ENCODE results near the gene DRGX. TPM values are rescaled to one million over a fixed set of nuclear protein-coding genes. Genes with fewer than 3 reads are reported as not detected.

Gene DRGX
- total and polyA plus RNA-seq, 2 donors (not counting 3 experiments of a cell fraction or from before 2014, with no cell fraction given) = not detected

DNA sequence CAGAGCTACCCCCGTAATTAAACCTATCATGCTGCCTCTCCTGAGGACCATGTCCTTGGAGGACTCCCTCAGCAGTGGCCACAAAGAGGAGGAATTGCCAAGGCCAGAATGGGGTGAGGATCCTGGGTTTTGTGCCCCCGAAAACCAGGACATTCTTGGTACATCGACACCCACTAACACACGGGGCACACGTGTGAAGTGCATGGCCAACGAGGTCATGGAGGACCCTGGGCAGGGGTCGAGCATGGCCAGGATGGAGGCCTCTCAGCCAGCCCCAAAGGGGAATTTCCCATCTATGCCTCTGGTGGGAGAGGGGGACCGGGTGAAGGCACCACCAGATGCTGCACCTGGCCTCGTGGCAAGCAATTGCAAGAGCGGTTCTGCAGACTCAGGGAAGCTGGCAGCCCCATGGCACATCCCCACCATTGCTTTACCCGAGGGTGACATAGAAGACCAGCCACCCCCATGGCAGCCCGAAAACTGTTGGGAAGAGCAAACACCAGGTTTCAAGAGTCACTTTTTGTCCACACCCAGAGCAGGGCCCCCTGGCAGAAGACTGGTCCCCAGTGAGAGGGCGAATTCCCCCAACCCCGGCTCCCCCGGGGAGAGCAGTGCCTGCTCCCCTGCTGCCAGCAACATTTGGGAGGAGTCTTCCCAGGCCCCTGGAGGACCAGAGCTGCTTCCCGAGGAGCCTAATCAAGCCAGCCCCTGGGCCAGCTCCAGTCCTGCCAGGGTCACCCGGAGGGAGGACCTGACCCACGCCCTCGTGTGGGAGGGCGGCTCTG is 70.6 kb downstream of the DRGX start:
- Histone ChIP-seq H3K36me3 (ENCODE audit: control insufficient read depth in 2 of 2, extremely low read depth in 1 of 2, insufficient read depth in 2 of 2, low read length in 2 of 2) (no peaks in the 10 kb centered on the region), H3K4me2 (ENCODE audit: insufficient read depth, low read length) (no peak overlapping the region), H3K9me3 (replicated peaks; ENCODE audit: control insufficient read depth, insufficient read depth, low read length) (no peaks in the 10 kb centered on the region), H3K27ac (ENCODE audit: insufficient read depth, low read depth, low read length) (no peak overlapping the region), H3K9ac (replicated peaks; ENCODE audit: extremely low read depth, insufficient read depth, low read length) (no peak overlapping the region), H3K4me1 (ENCODE audit: control insufficient read depth, extremely low read depth, insufficient read depth, low read length) (no peaks in the 10 kb centered on the region), H2AFZ (ENCODE audit: low read depth, low read length) (no peak overlapping the region), H3K4me3 (replicated peaks in 1 of 3; ENCODE audit: insufficient read depth in 1 of 3, low read depth in 1 of 3, low read length in 3 of 3) (no peak overlapping the region), H4K20me1 (replicated peaks; ENCODE audit: control insufficient read depth, extremely low read depth, insufficient read depth, low read length) (no peaks in the 10 kb centered on the region), H3K79me2 (ENCODE audit: control insufficient read depth, insufficient read depth, low read length) (no peaks in the 10 kb centered on the region), H3K9me1 (replicated peaks; ENCODE audit: control insufficient read depth, extremely low read depth, insufficient read depth, low read length) (no peaks in the 10 kb centered on the region), H3K27me3 (ENCODE audit: control insufficient read depth in 2 of 2, insufficient read depth in 2 of 2, low read length in 2 of 2) (no peaks in the 10 kb centered on the region)
- intact Hi-C loops (cut with micrococcal nuclease) (no loop called here), dilution Hi-C loops (cut with MboI; ENCODE audit: extremely low pct_ligation_motif_present, low sequenced_read_pairs) (no loop called here)
- FAIRE-seq (no peak), DNase-seq (ENCODE audit: low read depth, low spot score) (no peak)
- BruUV-seq (replicated peaks) = no TSS peak
- TF ChIP-seq, protein P1, sequence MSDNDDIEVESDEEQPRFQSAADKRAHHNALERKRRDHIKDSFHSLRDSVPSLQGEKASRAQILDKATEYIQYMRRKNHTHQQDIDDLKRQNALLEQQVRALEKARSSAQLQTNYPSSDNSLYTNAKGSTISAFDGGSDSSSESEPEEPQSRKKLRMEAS (IDR thresholded peaks at IDR 0.05; ENCODE audit: insufficient read depth, insufficient read length) = no peak
- TF ChIP-seq EZH2 (IDR thresholded peaks at IDR 0.05; ENCODE audit: borderline replicate concordance, low read depth, low read length, severe bottlenecking) (no peak), GATA2 (IDR thresholded peaks at IDR 0.05; ENCODE audit: insufficient read depth, insufficient read length, low read depth, low read length) (no peak)
- CTCF ChIA-PET = interaction anchor here (1.3 kb wide), 1 partner anchor 187 kb away, joined by 4 read pairs; no protein-coding TSS in a partner anchor
- POLR2A ChIA-PET = no interaction called here

DNA sequence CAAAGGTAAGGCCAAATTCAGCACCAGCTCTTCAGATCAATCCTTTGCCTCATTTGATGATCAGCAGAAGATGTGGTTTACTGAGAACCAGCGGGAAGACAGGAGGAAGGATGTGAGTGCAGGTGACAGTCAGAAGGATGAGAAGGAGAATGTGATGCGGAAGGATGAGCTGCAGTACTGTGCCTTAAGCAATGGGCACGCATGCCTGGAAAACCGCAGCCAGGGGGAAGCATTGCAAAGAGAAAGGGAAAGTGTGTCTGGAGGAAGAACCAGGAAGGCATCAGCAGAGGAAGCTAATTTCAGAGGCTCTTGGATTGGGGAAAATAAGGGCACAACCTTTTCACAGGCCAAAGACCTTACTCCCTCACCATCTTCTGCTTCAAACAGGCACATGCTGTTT is 71.2 kb downstream of the DRGX start:
- H3K9me3 ChIP-seq (replicated peaks; ENCODE audit: control insufficient read depth, insufficient read depth, low read length) = no peaks in the 10 kb centered on the region
- ChIA-PET CTCF (interaction anchor here (1.3 to 1.5 kb wide), 2 partner anchors 10 to 188 kb away, joined by 4 to 5 read pairs; no protein-coding TSS in a partner anchor), POLR2A (no interaction called here)
- intact Hi-C loops (cut with micrococcal nuclease) = no loop called here
- H3K79me2 ChIP-seq (ENCODE audit: control insufficient read depth, insufficient read depth, low read length) = no peaks in the 10 kb centered on the region
- no TSS peak for BruUV-seq (replicated peaks)
- no peaks in the 10 kb centered on the region for H3K27me3 ChIP-seq (ENCODE audit: control insufficient read depth in 2 of 2, insufficient read depth in 2 of 2, low read length in 2 of 2)
- FAIRE-seq (no peak), DNase-seq (ENCODE audit: low read depth, low spot score) (no peak)
- no peaks in the 10 kb centered on the region for H3K36me3 ChIP-seq (ENCODE audit: control insufficient read depth in 2 of 2, extremely low read depth in 1 of 2, insufficient read depth in 2 of 2, low read length in 2 of 2)
- H2AFZ ChIP-seq (ENCODE audit: low read depth, low read length) = no peak overlapping the region
- no peaks in the 10 kb centered on the region for H4K20me1 ChIP-seq (replicated peaks; ENCODE audit: control insufficient read depth, extremely low read depth, insufficient read depth, low read length)
- H3K4me2 ChIP-seq (ENCODE audit: insufficient read depth, low read length) = no peak overlapping the region
- H3K9me1 ChIP-seq (replicated peaks; ENCODE audit: control insufficient read depth, extremely low read depth, insufficient read depth, low read length) = no peaks in the 10 kb centered on the region
- no peaks in the 10 kb centered on the region for H3K4me1 ChIP-seq (ENCODE audit: control insufficient read depth, extremely low read depth, insufficient read depth, low read length)
- H3K27ac ChIP-seq (ENCODE audit: insufficient read depth, low read depth, low read length) = no peak overlapping the region
- TF ChIP-seq FOS (IDR thresholded peaks at IDR 0.05; ENCODE audit: borderline replicate concordance, insufficient read depth, low read length) (no peak), MYC (IDR thresholded peaks at IDR 0.05; ENCODE audit: low read depth, low read length) (no peak), JUN (IDR thresholded peaks at IDR 0.05; ENCODE audit: borderline replicate concordance, insufficient read depth, insufficient read length, low read depth) (no peak), GATA2 (IDR thresholded peaks at IDR 0.05; ENCODE audit: insufficient read depth, insufficient read length, low read depth, low read length) (no peak), POLR2A (IDR thresholded peaks at IDR 0.05; ENCODE audit: low read depth, low read length) (no peak), EZH2 (IDR thresholded peaks at IDR 0.05; ENCODE audit: borderline replicate concordance, low read depth, low read length, severe bottlenecking) (no peak), POLR2AphosphoS5 (IDR thresholded peaks at IDR 0.05; ENCODE audit: insufficient read depth, low read depth, low read length) (no peak)
- TF ChIP-seq, protein P1 (IDR thresholded peaks at IDR 0.05; ENCODE audit: insufficient read depth, insufficient read length) = no peak
- TF ChIP-seq, protein P2, sequence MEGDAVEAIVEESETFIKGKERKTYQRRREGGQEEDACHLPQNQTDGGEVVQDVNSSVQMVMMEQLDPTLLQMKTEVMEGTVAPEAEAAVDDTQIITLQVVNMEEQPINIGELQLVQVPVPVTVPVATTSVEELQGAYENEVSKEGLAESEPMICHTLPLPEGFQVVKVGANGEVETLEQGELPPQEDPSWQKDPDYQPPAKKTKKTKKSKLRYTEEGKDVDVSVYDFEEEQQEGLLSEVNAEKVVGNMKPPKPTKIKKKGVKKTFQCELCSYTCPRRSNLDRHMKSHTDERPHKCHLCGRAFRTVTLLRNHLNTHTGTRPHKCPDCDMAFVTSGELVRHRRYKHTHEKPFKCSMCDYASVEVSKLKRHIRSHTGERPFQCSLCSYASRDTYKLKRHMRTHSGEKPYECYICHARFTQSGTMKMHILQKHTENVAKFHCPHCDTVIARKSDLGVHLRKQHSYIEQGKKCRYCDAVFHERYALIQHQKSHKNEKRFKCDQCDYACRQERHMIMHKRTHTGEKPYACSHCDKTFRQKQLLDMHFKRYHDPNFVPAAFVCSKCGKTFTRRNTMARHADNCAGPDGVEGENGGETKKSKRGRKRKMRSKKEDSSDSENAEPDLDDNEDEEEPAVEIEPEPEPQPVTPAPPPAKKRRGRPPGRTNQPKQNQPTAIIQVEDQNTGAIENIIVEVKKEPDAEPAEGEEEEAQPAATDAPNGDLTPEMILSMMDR (IDR thresholded peaks at IDR 0.05; ENCODE audit: extremely low read depth in 1 of 2, insufficient read depth in 1 of 2, low read depth in 1 of 2, low read length in 2 of 2) = no peak
- no peak overlapping the region for H3K9ac ChIP-seq (replicated peaks; ENCODE audit: extremely low read depth, insufficient read depth, low read length)
- no peak overlapping the region for H3K4me3 ChIP-seq (replicated peaks in 1 of 3; ENCODE audit: insufficient read depth in 1 of 3, low read depth in 1 of 3, low read length in 3 of 3)
- dilution Hi-C loops (cut with MboI; ENCODE audit: extremely low pct_ligation_motif_present, low sequenced_read_pairs) = no loop called here

Data from endothelial cell of umbilical vein (primary cell).